H1 (cell line): ENCODE results near the gene UVSSA. TPM values are rescaled to one million over a fixed set of nuclear protein-coding genes. Genes with fewer than 3 reads are reported as not detected.

ENCODE experiments used
- GTF2F1 ChIP-seq: IDR thresholded peaks from 2 replicates; pipeline ENCODE4 v1.6.1; 2012; ENCODE audit warnings: low read depth, low read length, improper control_type of control experiment, borderline replicate concordance
- POU5F1 ChIP-seq: IDR thresholded peaks from 2 replicates; pipeline ENCODE4 v1.6.1; 2011; ENCODE audit warnings: low read depth, mild to moderate bottlenecking, low read length, moderate library complexity
- RXRA ChIP-seq: IDR thresholded peaks from 2 replicates; pipeline ENCODE4 v1.6.1; 2011; ENCODE audit warnings: low read depth, mild to moderate bottlenecking, low read length, moderate library complexity; ENCODE audit not compliant: insufficient read depth
- polyA plus RNA-seq, 7 experiments: library from polyadenylated mRNA; depleted of rRNA in 3 of 7; stranded (reverse) in 5 of 7; unstranded in 2 of 7; fragments of >200 nt in 5 of 7; fragments of 200-250 nt in 2 of 7; gene quantifications; 1 replicate in 5 of 7; 2 replicates in 1 of 7; 4 replicates in 1 of 7; pipeline versions ENCODE4 v1.2.1 to v1.2.3, GENCODE V29; 2011 to 2013; ENCODE audit warnings: missing spikeins in 2 of 7, mixed read lengths in 2 of 7
- total RNA-seq: library from RNA; stranded (reverse); fragmentation: NEBNext Ultra II Directional; extraction: Animal tissue kit (Norgen Biotek cat#: 25700); gene quantifications from 2 replicates; pipeline ENCODE4 v1.2.1, GENCODE V29; 2021
- TF ChIP-seq, protein P1 (sequence below): fragments of 300-600 bp; sonication (generic); IDR thresholded peaks from 2 replicates; pipeline ENCODE4 v1.7.1; 2012; ENCODE audit warnings: low read length, moderate library complexity, mild to moderate bottlenecking, inconsistent platforms; ENCODE audit not compliant: insufficient replicate concordance

Gene UVSSA
- total and polyA plus RNA-seq, 2 of the 8 experiments (the other 6 are each of a cell fraction or from before 2014, with no cell fraction given), result 14.5 to 19.4 TPM

DNA sequence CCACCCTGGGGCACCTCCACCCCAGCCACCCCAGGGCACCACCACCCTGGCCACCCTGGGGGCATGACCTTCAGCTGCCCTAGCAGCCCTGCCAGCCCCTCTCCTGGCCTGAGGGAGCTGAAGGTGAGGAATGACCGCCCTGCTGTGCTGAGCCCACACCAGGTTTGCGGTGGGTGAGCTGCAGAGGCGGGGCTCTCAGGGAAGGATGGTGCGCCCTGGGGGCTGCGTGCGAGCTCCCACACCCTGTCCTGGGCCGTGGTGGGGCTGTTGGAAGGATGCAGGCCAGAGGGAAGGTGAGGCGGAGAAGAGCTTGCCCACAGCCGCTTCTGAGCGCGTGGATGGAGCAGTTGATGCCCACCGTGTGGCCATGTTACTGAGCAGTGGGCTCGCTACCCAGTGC is 17.7 kb downstream of the UVSSA start (continued):
- TF ChIP-seq GTF2F1 (no peak), POU5F1 (no peak), RXRA (no peak)
- TF ChIP-seq, protein P1, sequence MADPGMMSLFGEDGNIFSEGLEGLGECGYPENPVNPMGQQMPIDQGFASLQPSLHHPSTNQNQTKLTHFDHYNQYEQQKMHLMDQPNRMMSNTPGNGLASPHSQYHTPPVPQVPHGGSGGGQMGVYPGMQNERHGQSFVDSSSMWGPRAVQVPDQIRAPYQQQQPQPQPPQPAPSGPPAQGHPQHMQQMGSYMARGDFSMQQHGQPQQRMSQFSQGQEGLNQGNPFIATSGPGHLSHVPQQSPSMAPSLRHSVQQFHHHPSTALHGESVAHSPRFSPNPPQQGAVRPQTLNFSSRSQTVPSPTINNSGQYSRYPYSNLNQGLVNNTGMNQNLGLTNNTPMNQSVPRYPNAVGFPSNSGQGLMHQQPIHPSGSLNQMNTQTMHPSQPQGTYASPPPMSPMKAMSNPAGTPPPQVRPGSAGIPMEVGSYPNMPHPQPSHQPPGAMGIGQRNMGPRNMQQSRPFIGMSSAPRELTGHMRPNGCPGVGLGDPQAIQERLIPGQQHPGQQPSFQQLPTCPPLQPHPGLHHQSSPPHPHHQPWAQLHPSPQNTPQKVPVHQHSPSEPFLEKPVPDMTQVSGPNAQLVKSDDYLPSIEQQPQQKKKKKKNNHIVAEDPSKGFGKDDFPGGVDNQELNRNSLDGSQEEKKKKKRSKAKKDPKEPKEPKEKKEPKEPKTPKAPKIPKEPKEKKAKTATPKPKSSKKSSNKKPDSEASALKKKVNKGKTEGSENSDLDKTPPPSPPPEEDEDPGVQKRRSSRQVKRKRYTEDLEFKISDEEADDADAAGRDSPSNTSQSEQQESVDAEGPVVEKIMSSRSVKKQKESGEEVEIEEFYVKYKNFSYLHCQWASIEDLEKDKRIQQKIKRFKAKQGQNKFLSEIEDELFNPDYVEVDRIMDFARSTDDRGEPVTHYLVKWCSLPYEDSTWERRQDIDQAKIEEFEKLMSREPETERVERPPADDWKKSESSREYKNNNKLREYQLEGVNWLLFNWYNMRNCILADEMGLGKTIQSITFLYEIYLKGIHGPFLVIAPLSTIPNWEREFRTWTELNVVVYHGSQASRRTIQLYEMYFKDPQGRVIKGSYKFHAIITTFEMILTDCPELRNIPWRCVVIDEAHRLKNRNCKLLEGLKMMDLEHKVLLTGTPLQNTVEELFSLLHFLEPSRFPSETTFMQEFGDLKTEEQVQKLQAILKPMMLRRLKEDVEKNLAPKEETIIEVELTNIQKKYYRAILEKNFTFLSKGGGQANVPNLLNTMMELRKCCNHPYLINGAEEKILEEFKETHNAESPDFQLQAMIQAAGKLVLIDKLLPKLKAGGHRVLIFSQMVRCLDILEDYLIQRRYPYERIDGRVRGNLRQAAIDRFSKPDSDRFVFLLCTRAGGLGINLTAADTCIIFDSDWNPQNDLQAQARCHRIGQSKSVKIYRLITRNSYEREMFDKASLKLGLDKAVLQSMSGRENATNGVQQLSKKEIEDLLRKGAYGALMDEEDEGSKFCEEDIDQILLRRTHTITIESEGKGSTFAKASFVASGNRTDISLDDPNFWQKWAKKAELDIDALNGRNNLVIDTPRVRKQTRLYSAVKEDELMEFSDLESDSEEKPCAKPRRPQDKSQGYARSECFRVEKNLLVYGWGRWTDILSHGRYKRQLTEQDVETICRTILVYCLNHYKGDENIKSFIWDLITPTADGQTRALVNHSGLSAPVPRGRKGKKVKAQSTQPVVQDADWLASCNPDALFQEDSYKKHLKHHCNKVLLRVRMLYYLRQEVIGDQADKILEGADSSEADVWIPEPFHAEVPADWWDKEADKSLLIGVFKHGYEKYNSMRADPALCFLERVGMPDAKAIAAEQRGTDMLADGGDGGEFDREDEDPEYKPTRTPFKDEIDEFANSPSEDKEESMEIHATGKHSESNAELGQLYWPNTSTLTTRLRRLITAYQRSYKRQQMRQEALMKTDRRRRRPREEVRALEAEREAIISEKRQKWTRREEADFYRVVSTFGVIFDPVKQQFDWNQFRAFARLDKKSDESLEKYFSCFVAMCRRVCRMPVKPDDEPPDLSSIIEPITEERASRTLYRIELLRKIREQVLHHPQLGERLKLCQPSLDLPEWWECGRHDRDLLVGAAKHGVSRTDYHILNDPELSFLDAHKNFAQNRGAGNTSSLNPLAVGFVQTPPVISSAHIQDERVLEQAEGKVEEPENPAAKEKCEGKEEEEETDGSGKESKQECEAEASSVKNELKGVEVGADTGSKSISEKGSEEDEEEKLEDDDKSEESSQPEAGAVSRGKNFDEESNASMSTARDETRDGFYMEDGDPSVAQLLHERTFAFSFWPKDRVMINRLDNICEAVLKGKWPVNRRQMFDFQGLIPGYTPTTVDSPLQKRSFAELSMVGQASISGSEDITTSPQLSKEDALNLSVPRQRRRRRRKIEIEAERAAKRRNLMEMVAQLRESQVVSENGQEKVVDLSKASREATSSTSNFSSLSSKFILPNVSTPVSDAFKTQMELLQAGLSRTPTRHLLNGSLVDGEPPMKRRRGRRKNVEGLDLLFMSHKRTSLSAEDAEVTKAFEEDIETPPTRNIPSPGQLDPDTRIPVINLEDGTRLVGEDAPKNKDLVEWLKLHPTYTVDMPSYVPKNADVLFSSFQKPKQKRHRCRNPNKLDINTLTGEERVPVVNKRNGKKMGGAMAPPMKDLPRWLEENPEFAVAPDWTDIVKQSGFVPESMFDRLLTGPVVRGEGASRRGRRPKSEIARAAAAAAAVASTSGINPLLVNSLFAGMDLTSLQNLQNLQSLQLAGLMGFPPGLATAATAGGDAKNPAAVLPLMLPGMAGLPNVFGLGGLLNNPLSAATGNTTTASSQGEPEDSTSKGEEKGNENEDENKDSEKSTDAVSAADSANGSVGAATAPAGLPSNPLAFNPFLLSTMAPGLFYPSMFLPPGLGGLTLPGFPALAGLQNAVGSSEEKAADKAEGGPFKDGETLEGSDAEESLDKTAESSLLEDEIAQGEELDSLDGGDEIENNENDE, result no peak
